Stomach (tissue), 4 donors: ENCODE results near the gene WDR45B.

Source experiments
- CTCF ChIP-seq, 7 experiments: fragments of 450-650 bp in 4 of 7; fragments of 200-600 bp in 3 of 7; sonication (generic) in 3 of 7; IDR thresholded peaks; one replicate each; pipeline ENCODE4 v1.5.1; 2016 to 2019; ENCODE audit warnings: antibody characterized with exemption in 7 of 7, control low read depth in 2 of 7, mild to moderate bottlenecking in 1 of 7
- EP300 ChIP-seq: sonication (generic); formaldehyde crosslinking; IDR thresholded peaks from one replicate; pipeline ENCODE4 v1.6.1; 2017; ENCODE audit warnings: antibody characterized with exemption
- POLR2A ChIP-seq, 4 donors: fragments of 450-650 bp; IDR thresholded peaks; one replicate each; pipeline ENCODE4 v1.6.1; 2016; ENCODE audit warnings: antibody characterized with exemption in 4 of 4, control low read depth in 2 of 4, mild to moderate bottlenecking in 1 of 4, moderate library complexity in 1 of 4
- POLR2AphosphoS5 ChIP-seq, 3 donors: sonication (generic); formaldehyde crosslinking; IDR thresholded peaks; one replicate each; pipeline ENCODE4 v1.6.1; 2016; ENCODE audit warnings: antibody characterized with exemption in 3 of 3

- TF ChIP-seq CTCF (IDR thresholded peaks at IDR 0.05): no peak
- no peak for TF ChIP-seq EP300
- TF ChIP-seq POLR2AphosphoS5 (IDR thresholded peaks at IDR 0.05): no peak
- no peak for TF ChIP-seq POLR2A (IDR thresholded peaks at IDR 0.05)
These were observed 2.5 kb upstream of the WDR45B start for GRCh38 chr17:82650723-82651122.
